Prostate gland (tissue), 2 donors: ENCODE data around the gene VARS2. TPM values are rescaled to one million over a fixed set of nuclear protein-coding genes. Genes with fewer than 3 reads are reported as not detected.
A peak's percentile ranks its signal among the peaks of the same experiment; 100 is the strongest.

Experiments
- DNase-seq: peaks from one replicate; pipeline ENCODE4 v3.0.0-alpha.2; 2019; ENCODE audit warnings: low spot score
- H3K27ac ChIP-seq, 2 donors: fragments of 200-600 bp; sonication (generic); 2 replicates each; pipeline ENCODE4 v1.5.1; 2017 to 2019
- H3K27me3 ChIP-seq: fragments of 200-600 bp; sonication (generic); replicated peaks from 2 replicates; pipeline ENCODE4 v1.5.1; 2019; ENCODE audit not compliant: insufficient read depth
- H3K36me3 ChIP-seq, 2 donors: fragments of 200-600 bp; sonication (generic); 1 replicate in 1 of 2; 2 replicates in 1 of 2; pipeline versions ENCODE4 v1.5.1 to v1.8.1; 2017 to 2019
- H3K4me1 ChIP-seq: fragments of 200-600 bp; sonication (generic); replicated peaks from 2 replicates; pipeline ENCODE4 v1.5.1; 2019
- H3K4me3 ChIP-seq, 2 donors: fragments of 200-600 bp; sonication (generic); 2 replicates each; pipeline ENCODE4 v1.5.1; 2017 to 2019
- H3K9me3 ChIP-seq: fragments of 200-600 bp; sonication (generic); 2 replicates; pipeline ENCODE4 v1.5.1; 2017
- POLR2A ChIP-seq: fragments of 450-650 bp; IDR thresholded peaks from one replicate; pipeline ENCODE4 v1.6.1; 2016; ENCODE audit warnings: antibody characterized with exemption, mild to moderate bottlenecking
- POLR2AphosphoS5 ChIP-seq: sonication (generic); formaldehyde crosslinking; IDR thresholded peaks from one replicate; pipeline ENCODE4 v1.6.1; 2017; ENCODE audit warnings: antibody characterized with exemption
- WGBS: methylation state at CpG from one replicate; pipeline ENCODE4 v1.1.5; 2018; 5-methylcytosine and 5-hydroxymethylcytosine counted together
- intact Hi-C: fragments of 100-400 bp; cut with DNase I; formaldehyde crosslinking; loops from one replicate; pipeline ENCODE4 v1.14.2; 2022
- total RNA-seq, 2 donors: library from RNA; depleted of rRNA; stranded (reverse); fragments of >200 nt; gene quantifications; one replicate each; pipeline ENCODE4 v1.1.0, GENCODE V29; 2016
- TF ChIP-seq, protein P1 (sequence below), 4 experiments: fragments of 200-600 bp in 2 of 4; fragments of 450-650 bp in 2 of 4; sonication (generic) in 2 of 4; IDR thresholded peaks; 1 replicate in 3 of 4; 2 replicates in 1 of 4; pipeline ENCODE4 v1.5.1; 2016 to 2019; ENCODE audit warnings: antibody characterized with exemption in 4 of 4, mild to moderate bottlenecking in 2 of 4, moderate library complexity in 2 of 4

The VARS2 gene
- total RNA-seq, 2 donors from 2014 or later: 15.8 to 27.0 TPM

DNA sequence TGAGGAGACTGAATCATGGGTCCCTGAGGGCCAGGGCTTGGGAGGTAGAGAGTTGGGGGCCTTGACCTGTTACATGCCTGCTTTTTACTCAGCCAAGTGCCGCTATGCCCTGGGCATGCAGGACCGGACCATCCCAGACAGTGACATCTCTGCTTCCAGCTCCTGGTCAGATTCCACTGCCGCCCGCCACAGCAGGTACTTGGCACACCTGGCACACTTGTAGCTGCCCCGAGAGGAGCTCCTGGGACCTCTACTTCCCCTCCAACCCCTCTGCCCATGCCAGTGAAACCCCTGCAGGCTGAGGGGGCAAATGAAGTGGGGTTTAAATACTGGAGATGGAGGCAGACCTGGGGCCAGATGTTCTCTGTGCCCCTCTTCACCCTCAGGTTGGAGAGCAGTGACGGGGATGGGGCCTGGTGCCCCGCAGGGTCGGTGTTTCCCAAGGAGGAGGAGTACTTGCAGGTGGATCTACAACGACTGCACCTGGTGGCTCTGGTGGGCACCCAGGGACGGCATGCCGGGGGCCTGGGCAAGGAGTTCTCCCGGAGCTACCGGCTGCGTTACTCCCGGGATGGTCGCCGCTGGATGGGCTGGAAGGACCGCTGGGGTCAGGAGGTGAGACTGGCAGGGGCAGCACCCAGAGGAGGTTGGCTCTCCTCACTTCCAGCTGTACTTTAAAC is 25.1 kb upstream of the VARS2 start:
- H3K4me3 ChIP-seq: no peak overlapping the region
- H3K36me3 ChIP-seq: peaks cover 0 to 6% of the 10 kb centered on the region in 2 donors
- intact Hi-C loops: no loop called here
- no peak for DNase-seq
- no peak overlapping the region for H3K27ac ChIP-seq
- H3K9me3 ChIP-seq: no peaks in the 10 kb centered on the region
- TF ChIP-seq POLR2AphosphoS5 (no peak), POLR2A (no peak)
- TF ChIP-seq, protein P1, sequence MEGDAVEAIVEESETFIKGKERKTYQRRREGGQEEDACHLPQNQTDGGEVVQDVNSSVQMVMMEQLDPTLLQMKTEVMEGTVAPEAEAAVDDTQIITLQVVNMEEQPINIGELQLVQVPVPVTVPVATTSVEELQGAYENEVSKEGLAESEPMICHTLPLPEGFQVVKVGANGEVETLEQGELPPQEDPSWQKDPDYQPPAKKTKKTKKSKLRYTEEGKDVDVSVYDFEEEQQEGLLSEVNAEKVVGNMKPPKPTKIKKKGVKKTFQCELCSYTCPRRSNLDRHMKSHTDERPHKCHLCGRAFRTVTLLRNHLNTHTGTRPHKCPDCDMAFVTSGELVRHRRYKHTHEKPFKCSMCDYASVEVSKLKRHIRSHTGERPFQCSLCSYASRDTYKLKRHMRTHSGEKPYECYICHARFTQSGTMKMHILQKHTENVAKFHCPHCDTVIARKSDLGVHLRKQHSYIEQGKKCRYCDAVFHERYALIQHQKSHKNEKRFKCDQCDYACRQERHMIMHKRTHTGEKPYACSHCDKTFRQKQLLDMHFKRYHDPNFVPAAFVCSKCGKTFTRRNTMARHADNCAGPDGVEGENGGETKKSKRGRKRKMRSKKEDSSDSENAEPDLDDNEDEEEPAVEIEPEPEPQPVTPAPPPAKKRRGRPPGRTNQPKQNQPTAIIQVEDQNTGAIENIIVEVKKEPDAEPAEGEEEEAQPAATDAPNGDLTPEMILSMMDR (IDR thresholded peaks at IDR 0.05): no peak
- WGBS: 75% methylated on average over 18 of the region's 18 CpGs
- H3K27me3 ChIP-seq: no peaks in the 10 kb centered on the region
- peaks cover 6% of the 10 kb centered on the region for H3K4me1 ChIP-seq

DNA sequence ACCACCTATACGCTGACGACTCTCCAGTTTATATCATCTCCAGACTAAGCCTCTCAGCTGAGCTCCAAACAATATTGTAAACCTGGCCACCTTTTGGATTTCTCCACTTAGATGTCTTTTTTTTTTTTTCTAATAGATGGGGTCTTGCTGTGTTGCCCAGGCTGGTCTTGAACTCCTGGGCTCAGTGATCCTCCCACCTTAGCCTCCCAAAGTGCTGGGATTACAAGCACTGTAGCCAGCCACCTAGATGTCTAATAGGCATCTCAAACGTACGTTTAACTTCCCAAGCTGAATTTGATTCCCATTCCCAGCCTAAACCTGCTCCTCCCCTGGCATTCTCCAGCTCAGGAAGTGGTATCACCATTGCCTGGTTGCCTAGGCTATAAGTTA is 24.5 kb upstream of the VARS2 start:
- DNase-seq: no peak
- H3K27ac ChIP-seq: no peak overlapping the region
- no peaks in the 10 kb centered on the region for H3K27me3 ChIP-seq
- H3K9me3 ChIP-seq: no peaks in the 10 kb centered on the region
- TF ChIP-seq, protein P1 (IDR thresholded peaks at IDR 0.05): no peak
- H3K36me3 ChIP-seq: peaks cover 1 to 6% of the 10 kb centered on the region in 2 donors
- H3K4me1 ChIP-seq: peaks cover 6% of the 10 kb centered on the region
- H3K4me3 ChIP-seq: no peak overlapping the region
- WGBS: 56% methylated on average over 4 of the region's 4 CpGs
- intact Hi-C loops: no loop called here

DNA sequence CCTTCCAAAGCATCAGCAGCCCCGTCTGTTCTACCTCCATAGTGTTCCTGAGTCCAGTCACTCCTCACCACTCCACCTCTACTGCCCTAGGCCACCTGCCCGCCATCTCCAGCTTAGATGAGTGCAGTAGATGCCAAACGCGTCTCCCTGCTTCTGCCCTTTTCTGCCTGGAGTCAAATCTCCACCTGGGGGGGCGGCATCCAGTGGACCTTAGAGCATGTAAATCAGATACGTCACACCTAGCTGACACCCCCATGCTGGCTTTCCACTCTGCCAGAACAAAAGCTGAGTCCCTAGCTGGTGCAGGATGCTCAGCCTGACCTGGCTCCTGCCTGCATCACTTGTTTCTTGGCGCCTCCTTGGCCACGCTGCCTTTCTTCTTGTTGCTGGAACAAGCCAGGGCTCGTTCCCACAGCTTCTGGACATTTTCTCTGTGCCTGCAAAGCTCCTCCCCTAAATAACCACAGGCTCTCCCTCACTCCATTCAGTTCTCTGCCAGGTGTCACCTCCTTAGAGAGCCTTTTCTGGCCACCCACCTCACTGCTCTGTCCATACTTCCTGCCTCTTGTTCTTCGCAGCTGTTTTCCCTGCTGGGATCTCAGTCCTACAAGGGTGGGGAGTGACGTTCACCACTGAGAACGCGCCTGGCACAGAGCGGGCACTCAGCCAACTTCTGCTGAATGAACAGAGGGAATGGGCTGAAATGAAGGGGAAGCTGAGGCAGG is 24.0 kb upstream of the VARS2 start:
- Histone ChIP-seq H3K27ac (no peak overlapping the region), H3K4me3 (no peak overlapping the region), H3K4me1 (peaks cover 6% of the 10 kb centered on the region), H3K36me3 (peaks cover 6 to 7% of the 10 kb centered on the region in 2 donors), H3K9me3 (no peaks in the 10 kb centered on the region), H3K27me3 (no peaks in the 10 kb centered on the region)
- DNase-seq: peak; percentile 62
- 48% methylated on average over 14 of the region's 14 CpGs for WGBS
- TF ChIP-seq POLR2AphosphoS5: peak; percentile 61
- TF ChIP-seq, protein P1 (IDR thresholded peaks at IDR 0.05): no peak
- intact Hi-C loops: no loop called here

DNA sequence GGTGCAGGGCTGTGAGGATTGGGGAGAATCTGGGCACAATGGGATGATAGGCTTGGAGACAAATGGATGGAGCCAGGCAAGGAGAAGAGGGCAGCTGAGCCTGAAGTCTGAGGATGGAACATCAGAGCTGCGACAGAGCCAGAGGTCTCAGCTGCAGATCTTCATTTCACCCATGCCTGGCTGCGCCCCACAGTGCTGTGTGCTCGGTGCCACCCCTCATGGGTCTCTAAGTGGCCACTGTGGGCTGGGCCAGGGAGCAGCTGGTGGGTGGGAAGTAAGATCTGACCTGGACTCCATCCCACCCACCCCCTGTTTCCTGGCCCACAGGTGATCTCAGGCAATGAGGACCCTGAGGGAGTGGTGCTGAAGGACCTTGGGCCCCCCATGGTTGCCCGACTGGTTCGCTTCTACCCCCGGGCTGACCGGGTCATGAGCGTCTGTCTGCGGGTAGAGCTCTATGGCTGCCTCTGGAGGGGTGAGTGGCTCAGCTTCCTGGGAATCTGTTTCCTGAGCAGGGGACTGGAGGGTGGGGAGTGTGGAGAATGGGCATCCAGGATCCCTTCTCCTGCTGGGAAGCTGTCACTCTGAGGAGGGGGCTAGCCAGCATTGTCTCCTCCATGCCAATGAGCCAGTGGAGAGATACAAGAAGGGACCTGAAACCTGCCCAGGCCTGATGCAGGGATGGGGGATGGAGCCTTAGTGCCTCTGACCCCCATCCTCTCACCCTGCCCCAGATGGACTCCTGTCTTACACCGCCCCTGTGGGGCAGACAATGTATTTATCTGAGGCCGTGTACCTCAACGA is 23.2 kb upstream of the VARS2 start:
- Histone ChIP-seq H3K36me3 (peaks cover 6 to 7% of the 10 kb centered on the region in 2 donors), H3K27me3 (no peaks in the 10 kb centered on the region), H3K9me3 (no peaks in the 10 kb centered on the region), H3K4me1 (peaks cover 6% of the 10 kb centered on the region), H3K4me3 (no peak overlapping the region), H3K27ac (no peak overlapping the region)
- DNase-seq: no peak
- intact Hi-C loops: no loop called here
- TF ChIP-seq, protein P1 (IDR thresholded peaks at IDR 0.05): no peak
- TF ChIP-seq POLR2AphosphoS5: no peak
- TF ChIP-seq POLR2A: no peak
- WGBS: 66% methylated on average over 8 of the region's 12 CpGs
